Measurements from ENCODE around the gene MAPKAPK3. TPM values are rescaled to one million over a fixed set of nuclear protein-coding genes. Genes with fewer than 3 reads are reported as not detected.

The MAPKAPK3 gene
- total and polyA plus RNA-seq, 8 donors, result 15.8 to 30.6 (median 23.1) TPM

GRCh38 chr3:50599716-50600118, 17.2 kb upstream of the MAPKAPK3 start:
- Histone ChIP-seq H3K27me3 (no peaks in the 10 kb centered on the region), H3K9me3 (no peaks in the 10 kb centered on the region), H3K4me1 (peaks cover 51 to 55% (median 54%) of the 10 kb centered on the region in 3 donors), H3K27ac (peak overlapping the region; percentile 97 to 99 (median 98)), H3K36me3 (no peaks in the 10 kb centered on the region), H3K4me3 (no peak overlapping the region)
- intact Hi-C loops (cut with DNase I), result no loop called here
- no peak for FAIRE-seq
- no peak for TF ChIP-seq CTCF (IDR thresholded peaks at IDR 0.05)
- peak in 1 of 6 donors; percentile 60 for DNase-seq
- no peak for ATAC-seq
- 62 to 67% methylated on average over 1 of the region's 1 CpG for WGBS, 2 donors

- no peaks in the 10 kb centered on the region for H3K36me3 ChIP-seq
- no peaks in the 10 kb centered on the region for H3K9me3 ChIP-seq
- H3K27ac ChIP-seq, result peak overlapping the region; percentile 97 to 99 (median 98)
- FAIRE-seq (no peak), ATAC-seq (peak in 1 of 4 donors; percentile 4), DNase-seq (peak in 4 of 6 donors; percentile 57 to 69 (median 61))
- intact Hi-C loops (cut with DNase I), result no loop called here
- peaks cover 54 to 60% (median 59%) of the 10 kb centered on the region in 3 donors for H3K4me1 ChIP-seq
- H3K27me3 ChIP-seq, result no peaks in the 10 kb centered on the region
- no peak overlapping the region for H3K4me3 ChIP-seq
- TF ChIP-seq CTCF (IDR thresholded peaks at IDR 0.05), result no peak
- 31 to 33% methylated on average over 9 of the region's 9 CpGs for WGBS, 2 donors
Observed at GRCh38 chr3:50600141-50600753, 16.7 kb upstream of the MAPKAPK3 start.

GRCh38 chr3:50600841-50601591, 15.9 kb upstream of the MAPKAPK3 start:
- H3K9me3 ChIP-seq, result no peaks in the 10 kb centered on the region
- DNase-seq (peak; percentile 91 to 100 (median 98)), ATAC-seq (peak; percentile 72 to 84 (median 80)), FAIRE-seq (peak; percentile 83)
- H3K27ac ChIP-seq, result peak overlapping the region; percentile 97 to 99 (median 98)
- H3K4me1 ChIP-seq, result peaks cover 62 to 68% (median 67%) of the 10 kb centered on the region in 3 donors
- 0 to 1% methylated on average over 14 of the region's 14 CpGs for WGBS, 2 donors
- intact Hi-C loops (cut with DNase I), result no loop called here
- no peak for TF ChIP-seq CTCF (IDR thresholded peaks at IDR 0.05)
- H3K36me3 ChIP-seq, result peaks cover 0 to under 1% (median 0%) of the 10 kb centered on the region in 3 donors
- H3K27me3 ChIP-seq, result no peaks in the 10 kb centered on the region
- peak overlapping the region in 1 of 4 donors; percentile 15 for H3K4me3 ChIP-seq

- Histone ChIP-seq H3K4me3 (no peak overlapping the region), H3K27ac (peak overlapping the region; percentile 97 to 99 (median 98)), H3K9me3 (no peaks in the 10 kb centered on the region), H3K27me3 (no peaks in the 10 kb centered on the region), H3K4me1 (peaks cover 73 to 83% (median 79%) of the 10 kb centered on the region in 3 donors), H3K36me3 (peaks cover 0 to 17% (median 10%) of the 10 kb centered on the region in 3 donors)
- DNase-seq, result peak in 2 of 6 donors; percentile 62 to 69
- 54 to 57% methylated on average over 9 of the region's 9 CpGs for WGBS, 2 donors
- intact Hi-C loops (cut with DNase I), result no loop called here
- no peak for FAIRE-seq
- peak in 2 of 4 donors; percentile 3 to 4 for ATAC-seq
- TF ChIP-seq CTCF (IDR thresholded peaks at IDR 0.05), result no peak
Observed at GRCh38 chr3:50602595-50603191, 14.3 kb upstream of the MAPKAPK3 start.
